IMR-90 (cell line): ENCODE measurements around the gene DPP10. TPM values are rescaled to one million over a fixed set of nuclear protein-coding genes. Genes with fewer than 3 reads are reported as not detected.

ENCODE experiments used
- ATAC-seq: fragments of 200-7000 bp; cut with Tn5 transposase; 2 replicates; pipeline ENCODE4 v1.9.1; 2020; ENCODE audit warnings: low read depth, mild to moderate bottlenecking, moderate library complexity
- BruUV-seq: library from RNA; stranded (reverse); fragments of 400-500 nt; replicated peaks from 2 replicates; lab custom pipeline; 2021; lab: Mats Ljungman, UMichigan
- CTCF ChIA-PET: fragments of 300-600 bp; formaldehyde crosslinking; extraction: SDS; loops from one replicate; lab custom pipeline; 2021; ENCODE audit warnings: antibody characterized with exemption; lab: Yijun Ruan, JAX
- POLR2A ChIA-PET: fragments of 300-600 bp; sonication (Branson Sonifier 250); formaldehyde crosslinking; loops from one replicate; lab custom pipeline; 2022; ENCODE audit warnings: antibody characterized with exemption; ENCODE audit not compliant: unreplicated experiment; lab: Charles Lee
- DNase-seq: peaks from one replicate; pipeline ENCODE4 v3.0.0; 2013
- H2AFZ ChIP-seq: replicated peaks from 2 replicates; pipeline ENCODE3; 2013; ENCODE audit warnings: low read length, mild to moderate bottlenecking; ENCODE audit not compliant: poor library complexity
- H2AK5ac ChIP-seq: 2 replicates; pipeline ENCODE4 v1.6.1; 2013; ENCODE audit warnings: low read depth, low read length, inconsistent platforms
- H2AK9ac ChIP-seq: replicated peaks from 2 replicates; pipeline ENCODE3; 2013; ENCODE audit warnings: mild to moderate bottlenecking, low read depth, low read length, moderate library complexity; ENCODE audit not compliant: poor library complexity
- H2BK120ac ChIP-seq: 2 replicates; pipeline ENCODE4 v1.6.1; 2013; ENCODE audit warnings: low read depth, low read length, inconsistent platforms
- H2BK15ac ChIP-seq: 3 replicates; pipeline ENCODE4 v1.6.1; 2013; ENCODE audit warnings: low read depth, low read length, inconsistent platforms
- H2BK20ac ChIP-seq: 2 replicates; pipeline ENCODE4 v1.6.1; 2013; ENCODE audit warnings: low read depth, mild to moderate bottlenecking, inconsistent platforms, low read length, moderate library complexity
- H2BK5ac ChIP-seq: 2 replicates; pipeline ENCODE4 v1.6.1; 2013; ENCODE audit warnings: mild to moderate bottlenecking, low read depth, low read length, inconsistent platforms; ENCODE audit not compliant: poor library complexity, severe bottlenecking
- H3K14ac ChIP-seq: replicated peaks from 2 replicates; pipeline ENCODE4 v1.6.1; 2013; ENCODE audit warnings: low read depth, low read length, inconsistent platforms
- H3K18ac ChIP-seq: 2 replicates; pipeline ENCODE4 v1.6.1; 2013; ENCODE audit warnings: low read depth, low read length, control low read depth
- H3K23ac ChIP-seq: 2 replicates; pipeline ENCODE4 v1.6.1; 2013; ENCODE audit warnings: low read depth, low read length, inconsistent platforms
- H3K27ac ChIP-seq: 2 replicates; pipeline ENCODE4 v1.5.1; 2013; ENCODE audit warnings: mild to moderate bottlenecking, control low read depth, low read length; ENCODE audit not compliant: insufficient read depth
- H3K27me3 ChIP-seq: 2 replicates; pipeline ENCODE4 v1.6.1; 2013; ENCODE audit warnings: low read length; ENCODE audit not compliant: control insufficient read depth, insufficient read depth
- H3K36me3 ChIP-seq: 2 replicates; pipeline ENCODE4 v1.6.1; 2013; ENCODE audit warnings: low read length, mixed read lengths; ENCODE audit not compliant: control insufficient read depth, insufficient read depth
- H3K4ac ChIP-seq: 2 replicates; pipeline ENCODE4 v1.6.1; 2013; ENCODE audit warnings: low read depth, low read length, inconsistent platforms
- H3K4me1 ChIP-seq: 2 replicates; pipeline ENCODE4 v1.6.1; 2013; ENCODE audit warnings: low read length, mixed read lengths; ENCODE audit not compliant: control insufficient read depth, insufficient read depth
- H3K4me2 ChIP-seq: 2 replicates; pipeline ENCODE4 v1.6.1; 2013; ENCODE audit warnings: low read depth, mild to moderate bottlenecking, control low read depth, low read length, moderate library complexity
- H3K4me3 ChIP-seq: 2 replicates; pipeline ENCODE4 v1.5.1; 2013; ENCODE audit warnings: low read depth, mild to moderate bottlenecking, control low read depth, low read length, moderate library complexity; ENCODE audit not compliant: insufficient read depth
- H3K56ac ChIP-seq: 2 replicates; pipeline ENCODE4 v1.6.1; 2013; ENCODE audit warnings: low read length, inconsistent platforms; ENCODE audit not compliant: insufficient read depth; ENCODE audit errors: extremely low read depth
- H3K79me1 ChIP-seq, 2 experiments: 2 replicates each; pipeline ENCODE4 v1.6.1; 2013; ENCODE audit warnings: low read length in 2 of 2, inconsistent platforms in 1 of 2, low read depth in 1 of 2
- H3K9ac ChIP-seq: 2 replicates; pipeline ENCODE4 v1.6.1; 2013; ENCODE audit warnings: low read depth, low read length, control low read depth
- H3K9me1 ChIP-seq: 2 replicates; pipeline ENCODE4 v1.6.1; 2013; ENCODE audit warnings: low read length, inconsistent platforms; ENCODE audit not compliant: insufficient read depth
- H3K9me3 ChIP-seq: 2 replicates; pipeline ENCODE4 v1.6.1; 2013; ENCODE audit warnings: low read length; ENCODE audit not compliant: control insufficient read depth, insufficient read depth
- H4K20me1 ChIP-seq: 2 replicates; pipeline ENCODE4 v1.6.1; 2013; ENCODE audit warnings: low read length, inconsistent platforms; ENCODE audit not compliant: insufficient read depth
- H4K5ac ChIP-seq: 2 replicates; pipeline ENCODE4 v1.6.1; 2013; ENCODE audit warnings: mild to moderate bottlenecking, low read depth, low read length, control low read depth
- H4K8ac ChIP-seq, 2 experiments: 2 replicates each; pipeline ENCODE4 v1.6.1; 2013; ENCODE audit warnings: low read depth in 2 of 2, low read length in 2 of 2, control low read depth in 1 of 2, inconsistent platforms in 1 of 2
- H4K91ac ChIP-seq: 2 replicates; pipeline ENCODE4 v1.6.1; 2013; ENCODE audit warnings: low read depth, low read length, inconsistent platforms; ENCODE audit not compliant: insufficient read depth
- BHLHE40 ChIP-seq: fragments of 150-350 bp; IDR thresholded peaks from 2 replicates; pipeline ENCODE4 v1.6.1; 2016; ENCODE audit warnings: mild to moderate bottlenecking, low read depth, low read length
- CEBPB ChIP-seq: IDR thresholded peaks from 2 replicates; pipeline ENCODE4 v1.6.1; 2012; ENCODE audit warnings: low read depth, low read length, improper control_type of control experiment
- CHD1 ChIP-seq: IDR thresholded peaks from 2 replicates; pipeline ENCODE4 v1.6.1; 2012; ENCODE audit warnings: low read depth, low read length, improper control_type of control experiment
- ELK1 ChIP-seq: fragments of 150-350 bp; IDR thresholded peaks from 2 replicates; pipeline ENCODE4 v1.6.1; 2016; ENCODE audit warnings: low read depth, mild to moderate bottlenecking, low read length, moderate library complexity, borderline replicate concordance
- FOS ChIP-seq: fragments of 150-350 bp; IDR thresholded peaks from 2 replicates; pipeline ENCODE4 v1.6.1; 2016; ENCODE audit warnings: low read depth, low read length
- MAFK ChIP-seq: IDR thresholded peaks from 2 replicates; pipeline ENCODE4 v1.6.1; 2012; ENCODE audit warnings: low read depth, low read length, improper control_type of control experiment
- MAZ ChIP-seq: IDR thresholded peaks from 2 replicates; pipeline ENCODE4 v1.6.1; 2012; ENCODE audit warnings: low read depth, mild to moderate bottlenecking, low read length, improper control_type of control experiment, moderate library complexity, borderline replicate concordance
- MXI1 ChIP-seq: IDR thresholded peaks from 2 replicates; pipeline ENCODE4 v1.6.1; 2012; ENCODE audit warnings: low read depth, mild to moderate bottlenecking, low read length, moderate library complexity, borderline replicate concordance
- NFE2L2 ChIP-seq: fragments of 150-350 bp; IDR thresholded peaks from 2 replicates; pipeline ENCODE4 v1.6.1; 2016; ENCODE audit warnings: low read depth, mild to moderate bottlenecking, low read length
- POLR2A ChIP-seq: IDR thresholded peaks from 2 replicates; pipeline ENCODE4 v1.6.1; 2012; ENCODE audit warnings: mild to moderate bottlenecking, low read depth, low read length
- RAD21 ChIP-seq: IDR thresholded peaks from 2 replicates; pipeline ENCODE4 v1.6.1; 2012; ENCODE audit warnings: low read length, improper control_type of control experiment
- RCOR1 ChIP-seq: IDR thresholded peaks from 2 replicates; pipeline ENCODE4 v1.6.1; 2012; ENCODE audit warnings: mild to moderate bottlenecking, low read length, improper control_type of control experiment; ENCODE audit not compliant: insufficient replicate concordance
- RFX5 ChIP-seq: IDR thresholded peaks from 2 replicates; pipeline ENCODE4 v1.8.0; 2012; ENCODE audit warnings: low read depth, mild to moderate bottlenecking, low read length, moderate library complexity
- SMC3 ChIP-seq: fragments of 150-350 bp; IDR thresholded peaks from 2 replicates; pipeline ENCODE4 v1.6.1; 2016; ENCODE audit warnings: low read depth, mild to moderate bottlenecking, antibody characterized with exemption, low read length, moderate library complexity
- USF2 ChIP-seq: fragments of 150-350 bp; IDR thresholded peaks from 2 replicates; pipeline ENCODE4 v1.6.1; 2017; ENCODE audit warnings: mild to moderate bottlenecking, antibody characterized with exemption, low read length, low read depth
- WGBS, 2 experiments: methylation state at CpG; one replicate each; pipeline versions ENCODE4 v1.1.5 to v1.1.7; 2013; ENCODE audit warnings: missing lambda C conversion rate in 2 of 2; ENCODE audit not compliant: insufficient read length in 1 of 2; ENCODE audit errors: extremely low coverage in 2 of 2; 5-methylcytosine and 5-hydroxymethylcytosine counted together
- dilution Hi-C: fragments of 300-500 bp; cut with HindIII; formaldehyde crosslinking; loops from one replicate; pipeline ENCODE4 v1.14.3; 2018; ENCODE audit warnings: low sequenced_read_pairs; ENCODE audit not compliant: unreplicated experiment
- in situ Hi-C: fragments of 300-500 bp; cut with MboI; formaldehyde crosslinking; loops from 3 replicates; pipeline ENCODE4 v1.14.3; 2019; ENCODE audit warnings: low sequenced_read_pairs, inconsistent platforms, mixed read lengths
- intact Hi-C: fragments of 100-400 bp; cut with micrococcal nuclease; formaldehyde crosslinking; loops from 2 replicates; pipeline ENCODE4 v1.10.0; 2022
- polyA plus RNA-seq, 3 experiments: library from polyadenylated mRNA; depleted of rRNA; stranded (reverse); fragments of >200 nt; gene quantifications; 2 replicates each; pipeline ENCODE4 v1.2.3, GENCODE V29; 2012; ENCODE audit warnings: low replicate concordance in 1 of 3
- total RNA-seq: library from RNA; depleted of rRNA; stranded (reverse); fragments of >200 nt; gene quantifications from 2 replicates; pipeline ENCODE4 v1.2.3, GENCODE V29; 2012
- TF ChIP-seq, protein P1 (sequence below): conservative IDR thresholded peaks from 2 replicates; pipeline ENCODE4 v1.5.1; 2012; ENCODE audit warnings: mild to moderate bottlenecking, low read depth, low read length, improper control_type of control experiment

Gene DPP10
- total and polyA plus RNA-seq, 2 of the 4 experiments (the other 2 are of a cell fraction): not detected

DNA sequence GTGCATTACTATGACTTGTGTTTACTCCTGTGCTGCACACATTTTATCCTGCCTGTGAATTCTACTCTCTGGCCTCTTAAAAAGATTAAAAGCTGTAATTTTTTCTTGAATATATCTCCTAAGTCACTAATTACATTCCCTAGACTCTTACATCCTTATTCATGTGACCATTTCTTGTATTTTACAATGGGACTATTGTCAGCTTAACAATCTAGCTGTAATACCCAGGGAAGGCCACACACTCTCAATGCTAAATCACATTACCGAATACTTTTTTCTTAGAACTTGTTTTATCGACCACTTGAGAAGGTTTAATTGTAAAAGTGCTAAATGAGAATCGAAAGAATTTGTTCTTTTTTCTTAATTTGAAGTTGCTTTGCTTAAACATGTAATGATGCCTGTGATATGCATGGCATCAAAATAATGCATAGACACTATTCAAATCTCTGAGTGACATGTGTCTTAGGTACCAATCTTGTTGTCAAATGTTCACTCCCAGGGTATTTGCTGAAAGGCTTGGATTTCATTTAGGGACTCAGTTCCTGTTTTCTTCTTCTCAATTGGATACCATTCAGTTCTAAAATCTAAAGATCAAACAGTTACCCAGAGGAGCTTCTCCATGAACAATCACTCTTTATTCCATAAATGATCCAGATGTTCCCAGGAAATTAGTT is 498.5 kb downstream of the DPP10 start:
- no peak overlapping the region for H2BK5ac ChIP-seq
- BruUV-seq: no TSS peak
- ATAC-seq (no peak), DNase-seq (no peak)
- no peak overlapping the region for H4K91ac ChIP-seq
- ChIA-PET CTCF (no interaction called here), POLR2A (no interaction called here)
- H2AK9ac ChIP-seq: no peak overlapping the region
- no peak overlapping the region for H4K5ac ChIP-seq
- no peak overlapping the region for H4K8ac ChIP-seq
- H3K9me1 ChIP-seq: no peaks in the 10 kb centered on the region
- dilution Hi-C loops (no loop called here), in situ Hi-C loops (no loop called here), intact Hi-C loops (no loop called here)
- no peak overlapping the region for H3K18ac ChIP-seq
- no peak overlapping the region for H3K56ac ChIP-seq
- no peak overlapping the region for H3K4me2 ChIP-seq
- H2AFZ ChIP-seq: no peak overlapping the region
- H3K14ac ChIP-seq: no peak overlapping the region
- no peak overlapping the region for H2BK20ac ChIP-seq
- H3K23ac ChIP-seq: no peak overlapping the region
- no peaks in the 10 kb centered on the region for H4K20me1 ChIP-seq
- WGBS, 2 experiments: no CpG with 5 or more reads among the region's 3 CpGs
- H3K4me1 ChIP-seq: no peaks in the 10 kb centered on the region
- TF ChIP-seq FOS (no peak), MAZ (no peak), RFX5 (no peak), POLR2A (no peak), CHD1 (no peak), SMC3 (no peak), USF2 (no peak), MXI1 (no peak), MAFK (no peak), NFE2L2 (no peak), ELK1 (no peak), CEBPB (no peak), RAD21 (no peak), RCOR1 (no peak), BHLHE40 (no peak)
- TF ChIP-seq, protein P1, sequence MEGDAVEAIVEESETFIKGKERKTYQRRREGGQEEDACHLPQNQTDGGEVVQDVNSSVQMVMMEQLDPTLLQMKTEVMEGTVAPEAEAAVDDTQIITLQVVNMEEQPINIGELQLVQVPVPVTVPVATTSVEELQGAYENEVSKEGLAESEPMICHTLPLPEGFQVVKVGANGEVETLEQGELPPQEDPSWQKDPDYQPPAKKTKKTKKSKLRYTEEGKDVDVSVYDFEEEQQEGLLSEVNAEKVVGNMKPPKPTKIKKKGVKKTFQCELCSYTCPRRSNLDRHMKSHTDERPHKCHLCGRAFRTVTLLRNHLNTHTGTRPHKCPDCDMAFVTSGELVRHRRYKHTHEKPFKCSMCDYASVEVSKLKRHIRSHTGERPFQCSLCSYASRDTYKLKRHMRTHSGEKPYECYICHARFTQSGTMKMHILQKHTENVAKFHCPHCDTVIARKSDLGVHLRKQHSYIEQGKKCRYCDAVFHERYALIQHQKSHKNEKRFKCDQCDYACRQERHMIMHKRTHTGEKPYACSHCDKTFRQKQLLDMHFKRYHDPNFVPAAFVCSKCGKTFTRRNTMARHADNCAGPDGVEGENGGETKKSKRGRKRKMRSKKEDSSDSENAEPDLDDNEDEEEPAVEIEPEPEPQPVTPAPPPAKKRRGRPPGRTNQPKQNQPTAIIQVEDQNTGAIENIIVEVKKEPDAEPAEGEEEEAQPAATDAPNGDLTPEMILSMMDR: no peak
- H2BK120ac ChIP-seq: no peak overlapping the region
- no peak overlapping the region for H3K9ac ChIP-seq
- no peaks in the 10 kb centered on the region for H3K27me3 ChIP-seq
- H2BK15ac ChIP-seq: no peak overlapping the region
- H3K9me3 ChIP-seq: peaks cover 2% of the 10 kb centered on the region
- H2AK5ac ChIP-seq: no peak overlapping the region
- no peak overlapping the region for H3K4ac ChIP-seq
- H3K4me3 ChIP-seq: no peak overlapping the region
- H3K79me1 ChIP-seq: no peaks in the 10 kb centered on the region
- H3K36me3 ChIP-seq: no peaks in the 10 kb centered on the region
- no peak overlapping the region for H3K27ac ChIP-seq
